ENCODE data around the gene MTFR2.

Gene MTFR2

DNA sequence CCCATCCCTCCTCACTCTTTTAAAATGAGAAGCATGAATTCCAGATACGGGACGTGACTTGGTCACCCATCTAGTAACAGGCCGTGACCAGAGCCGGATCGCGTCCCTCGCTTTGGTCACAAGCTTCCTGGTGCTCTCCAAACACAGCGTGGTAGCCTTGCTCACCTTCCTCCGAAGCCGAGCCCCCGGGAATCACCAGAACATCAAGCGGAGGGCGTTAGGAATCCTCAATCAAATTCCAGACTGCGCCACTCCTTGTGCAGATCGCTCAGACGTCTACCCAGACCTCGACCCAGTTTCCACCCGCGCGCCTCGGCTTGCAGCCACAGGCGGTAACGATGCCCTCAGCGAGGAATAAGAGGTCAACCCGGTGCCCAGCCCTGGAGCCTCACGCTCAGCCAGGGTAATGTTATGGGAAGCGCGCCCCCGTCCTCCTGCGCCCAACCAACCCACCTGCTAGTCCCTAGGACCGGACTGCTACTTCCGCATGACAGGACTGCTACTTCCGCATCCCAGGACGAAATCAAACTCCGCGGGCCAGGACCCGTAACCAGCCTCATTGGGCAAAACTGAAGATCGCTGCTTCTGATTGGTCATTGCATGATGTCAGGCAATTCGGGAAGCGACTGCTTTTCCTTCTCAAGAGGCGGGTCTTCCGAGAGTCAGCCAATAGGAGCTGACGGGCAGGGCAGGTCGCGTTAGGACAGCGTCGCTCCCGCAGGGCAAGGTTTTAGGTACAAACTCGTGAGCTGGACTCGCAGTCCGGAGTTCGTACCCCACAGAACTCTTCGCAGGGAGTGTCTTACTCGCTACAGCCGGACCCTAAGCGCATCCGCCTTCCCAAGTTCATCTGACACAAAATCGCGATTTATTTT lies at the start of gene MTFR2:
Gene MTFR2 (minus strand): TSS at position 501 of the 875 bp plus-strand sequence. CDS start 1,212 bp downstream, outside the sequence.
- CTCF ChIA-PET: interaction anchor here (0.8 to 2.6 kb wide), 11 partner anchors 10 to 786 kb away, joined by 3 to 14 read pairs (median 5); no protein-coding TSS in a partner anchor
- POLR2A ChIA-PET: interaction anchor here (0.5 to 2.8 kb wide), 3 partner anchors 10 to 536 kb away, joined by 3 to 21 read pairs (median 3); partner anchors contain the start of gene BCLAF1
- TF ChIP-seq, protein P1, sequence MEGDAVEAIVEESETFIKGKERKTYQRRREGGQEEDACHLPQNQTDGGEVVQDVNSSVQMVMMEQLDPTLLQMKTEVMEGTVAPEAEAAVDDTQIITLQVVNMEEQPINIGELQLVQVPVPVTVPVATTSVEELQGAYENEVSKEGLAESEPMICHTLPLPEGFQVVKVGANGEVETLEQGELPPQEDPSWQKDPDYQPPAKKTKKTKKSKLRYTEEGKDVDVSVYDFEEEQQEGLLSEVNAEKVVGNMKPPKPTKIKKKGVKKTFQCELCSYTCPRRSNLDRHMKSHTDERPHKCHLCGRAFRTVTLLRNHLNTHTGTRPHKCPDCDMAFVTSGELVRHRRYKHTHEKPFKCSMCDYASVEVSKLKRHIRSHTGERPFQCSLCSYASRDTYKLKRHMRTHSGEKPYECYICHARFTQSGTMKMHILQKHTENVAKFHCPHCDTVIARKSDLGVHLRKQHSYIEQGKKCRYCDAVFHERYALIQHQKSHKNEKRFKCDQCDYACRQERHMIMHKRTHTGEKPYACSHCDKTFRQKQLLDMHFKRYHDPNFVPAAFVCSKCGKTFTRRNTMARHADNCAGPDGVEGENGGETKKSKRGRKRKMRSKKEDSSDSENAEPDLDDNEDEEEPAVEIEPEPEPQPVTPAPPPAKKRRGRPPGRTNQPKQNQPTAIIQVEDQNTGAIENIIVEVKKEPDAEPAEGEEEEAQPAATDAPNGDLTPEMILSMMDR (IDR thresholded peaks at IDR 0.05; ENCODE audit: control extremely low read depth, extremely low read depth, low read depth, missing control alignments): no peak
- peak; percentile 96 for DNase-seq (ENCODE audit: extremely low spot score)

DNA sequence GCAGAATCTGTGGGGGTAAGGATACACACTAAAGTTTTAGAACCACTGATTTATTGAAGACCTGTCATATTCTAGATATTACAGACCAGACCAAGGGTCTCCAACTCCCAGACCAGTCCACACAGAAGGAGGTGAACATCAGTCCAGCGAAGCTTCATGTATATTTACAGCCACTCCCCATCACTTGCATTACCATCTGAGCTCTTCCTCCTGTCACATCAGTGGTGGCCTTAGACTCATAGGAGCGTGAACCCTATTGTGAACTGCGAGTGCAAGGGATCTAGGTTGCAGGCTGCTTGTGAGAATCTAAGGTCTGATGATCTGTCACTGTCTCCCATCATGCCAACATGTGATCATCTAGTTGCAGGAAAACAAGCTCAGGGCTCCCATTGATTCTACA lies 44.5 kb upstream of the MTFR2 start:
- TF ChIP-seq, protein P1 (IDR thresholded peaks at IDR 0.05; ENCODE audit: control extremely low read depth, extremely low read depth, low read depth, missing control alignments): no peak
- no peak for DNase-seq (ENCODE audit: extremely low spot score)
- POLR2A ChIA-PET: no interaction called here
- CTCF ChIA-PET: interaction anchor here (1.1 kb wide), 1 partner anchor 21 kb away, joined by 3 read pairs; no protein-coding TSS in a partner anchor

DNA sequence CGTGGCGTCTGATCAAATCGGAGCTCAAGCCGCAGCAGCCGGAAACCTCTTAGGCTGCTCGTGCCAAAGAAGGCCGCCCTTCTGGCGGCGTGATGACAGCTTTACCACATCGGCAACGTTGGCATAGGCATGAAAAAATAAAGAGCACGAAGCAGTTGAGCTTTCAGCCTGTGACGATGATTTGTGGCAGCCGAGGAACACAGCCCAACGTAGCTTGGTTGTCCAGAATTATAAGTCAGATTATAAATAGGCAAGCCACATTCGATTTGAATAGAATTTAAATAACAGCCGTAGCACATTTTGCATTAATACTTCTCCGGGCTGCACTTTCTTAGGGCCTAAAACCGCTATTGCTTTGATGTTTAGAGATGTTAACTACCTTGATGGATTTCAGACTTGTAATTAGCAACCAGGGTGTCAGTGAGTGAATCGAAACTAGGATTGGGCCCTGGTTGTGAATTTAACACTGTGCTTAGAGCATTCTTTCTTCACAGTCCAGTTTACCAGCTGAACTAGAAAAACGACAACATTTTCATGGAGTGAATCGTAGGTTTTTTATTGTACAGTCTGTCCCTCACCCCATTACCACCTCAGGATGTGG lies 40.4 kb upstream of the MTFR2 start:
- CTCF ChIA-PET: interaction anchor here (1.1 to 2.5 kb wide), 4 partner anchors 27 to 754 kb away, joined by 3 to 7 read pairs (median 5); partner anchors contain the start of gene MAP3K5
- POLR2A ChIA-PET: interaction anchor here (0.6 to 3.5 kb wide), 9 partner anchors 9 to 1368 kb away, joined by 3 to 21 read pairs (median 3); partner anchors contain the start of genes AHI1 and MTFR2
- DNase-seq (ENCODE audit: extremely low spot score): peak; percentile 45
- TF ChIP-seq, protein P1 (IDR thresholded peaks at IDR 0.05; ENCODE audit: control extremely low read depth, extremely low read depth, low read depth, missing control alignments): no peak

DNA sequence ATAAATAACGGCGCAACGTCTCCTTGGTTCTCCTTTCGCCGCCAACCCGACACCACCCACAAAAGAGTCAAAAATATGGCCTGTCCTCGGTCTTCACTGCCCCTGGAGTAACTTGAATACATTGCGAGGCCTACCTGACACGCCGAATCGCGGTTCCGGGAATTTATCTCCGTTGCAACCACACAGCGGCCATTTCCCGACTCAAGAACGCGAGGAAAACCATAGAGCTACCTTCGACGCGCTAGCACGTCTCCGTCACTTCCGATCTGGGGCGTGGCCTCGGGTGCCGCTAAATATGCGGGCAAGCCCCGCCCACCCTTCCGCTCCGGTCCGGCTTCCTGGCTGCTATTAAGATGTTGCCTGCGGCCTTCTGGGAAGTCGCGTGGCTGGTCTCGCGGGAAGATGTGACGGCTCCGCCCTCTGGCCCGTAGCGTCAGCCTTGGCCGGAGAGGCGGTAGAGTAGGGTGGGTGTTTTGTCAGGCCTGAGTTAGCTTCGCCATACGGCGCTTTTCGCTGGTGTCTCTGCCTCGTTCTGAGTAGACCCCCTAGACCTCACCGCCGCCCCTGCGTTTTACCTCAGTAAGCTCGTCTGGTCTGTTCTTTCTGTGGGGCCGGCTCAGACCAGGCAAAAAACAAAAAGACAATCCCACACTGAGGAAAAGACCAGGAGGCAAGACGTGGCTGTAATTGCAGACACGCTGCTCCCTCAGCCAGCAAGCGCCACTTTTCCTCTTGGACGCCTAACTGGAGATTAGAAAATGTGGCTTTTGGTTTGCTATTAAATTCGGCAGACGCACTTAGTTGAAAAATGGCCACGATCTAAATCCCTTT lies 39.7 kb upstream of the MTFR2 start, which contains the start of gene BCLAF1:
Gene BCLAF1 (minus strand): TSS at position 268 of the 831 bp plus-strand sequence. CDS start 9,980 bp downstream, outside the sequence.
- TF ChIP-seq, protein P1 (IDR thresholded peaks at IDR 0.05; ENCODE audit: control extremely low read depth, extremely low read depth, low read depth, missing control alignments): no peak
- CTCF ChIA-PET: interaction anchor here (1.1 to 2.5 kb wide), 5 partner anchors 23 to 753 kb away, joined by 3 to 7 read pairs (median 4); partner anchors contain the start of gene MAP3K5
- DNase-seq (ENCODE audit: extremely low spot score): peak; percentile 96
- POLR2A ChIA-PET: interaction anchor here (0.6 to 3.5 kb wide), 11 partner anchors 8 to 1369 kb away, joined by 3 to 21 read pairs (median 3); partner anchors contain the start of genes AHI1 and MTFR2

DNA sequence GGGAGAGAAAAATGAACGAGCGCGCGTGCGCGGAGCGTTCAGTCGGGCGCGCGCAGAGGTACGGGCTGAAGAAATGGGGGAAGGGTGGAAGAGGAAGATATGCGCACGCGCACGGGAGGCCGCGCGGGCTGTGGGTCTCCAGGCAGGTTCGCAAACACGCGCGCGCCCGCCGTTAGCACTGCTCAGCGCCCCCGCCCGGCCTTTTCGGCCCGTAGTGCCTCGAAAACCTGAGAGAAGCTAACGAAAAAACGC lies 39.1 kb upstream of the MTFR2 start:
- TF ChIP-seq, protein P1 (IDR thresholded peaks at IDR 0.05; ENCODE audit: control extremely low read depth, extremely low read depth, low read depth, missing control alignments): no peak
- CTCF ChIA-PET: interaction anchor here (1.2 to 2.5 kb wide), 6 partner anchors 12 to 503 kb away, joined by 3 to 7 read pairs (median 4); partner anchors contain the start of gene MAP3K5
- POLR2A ChIA-PET: interaction anchor here (1.0 to 3.5 kb wide), 4 partner anchors 12 to 814 kb away, joined by 3 to 21 read pairs (median 4); partner anchors contain the start of gene MTFR2
- peak; percentile 85 for DNase-seq (ENCODE audit: extremely low spot score)

All from GM10248 (cell line).